ENCODE measurements around the gene MARCHF3.
A peak's percentile ranks its signal among the peaks of the same experiment; 100 is the strongest.

- no peak for TF ChIP-seq CTCF (IDR thresholded peaks at IDR 0.05)
- no peak for TF ChIP-seq POLR2A (IDR thresholded peaks at IDR 0.05)
- TF ChIP-seq EP300 (IDR thresholded peaks at IDR 0.05), result peak in 1 of 4 donors; percentile 30
- TF ChIP-seq POLR2AphosphoS5 (IDR thresholded peaks at IDR 0.05), result peak; percentile 48 to 85 (median 76)
Measured at GRCh38 chr5:126875303-126875785, 155.0 kb downstream of the MARCHF3 start.
